GM12892 (cell line): Measurements from ENCODE around the gene C3orf85.

ENCODE experiments used
- POLR2A ChIP-seq: IDR thresholded peaks from 2 replicates; pipeline ENCODE4 v1.6.1; 2011; ENCODE audit warnings: low read depth, low read length, control low read depth
- POLR2AphosphoS5 ChIP-seq: IDR thresholded peaks from 2 replicates; pipeline ENCODE4 v1.6.1; 2011; ENCODE audit warnings: low read depth, low read length, control low read depth

- TF ChIP-seq POLR2AphosphoS5: no peak
- TF ChIP-seq POLR2A: no peak
Measured at GRCh38 chr3:109152320-109152719, 15.8 kb downstream of the C3orf85 start.
